ENCODE results near the gene CDK11A. TPM values are rescaled to one million over a fixed set of nuclear protein-coding genes. Genes with fewer than 3 reads are reported as not detected.
"Not testable (repeated sequence)": the region's sequence is repeated elsewhere in the genome, so short reads cannot be mapped to it uniquely, and the experiment has no call there.

The CDK11A gene
- total RNA-seq, 4 donors from 2014 or later: 36.1 to 71.1 (median 54.6) TPM

DNA sequence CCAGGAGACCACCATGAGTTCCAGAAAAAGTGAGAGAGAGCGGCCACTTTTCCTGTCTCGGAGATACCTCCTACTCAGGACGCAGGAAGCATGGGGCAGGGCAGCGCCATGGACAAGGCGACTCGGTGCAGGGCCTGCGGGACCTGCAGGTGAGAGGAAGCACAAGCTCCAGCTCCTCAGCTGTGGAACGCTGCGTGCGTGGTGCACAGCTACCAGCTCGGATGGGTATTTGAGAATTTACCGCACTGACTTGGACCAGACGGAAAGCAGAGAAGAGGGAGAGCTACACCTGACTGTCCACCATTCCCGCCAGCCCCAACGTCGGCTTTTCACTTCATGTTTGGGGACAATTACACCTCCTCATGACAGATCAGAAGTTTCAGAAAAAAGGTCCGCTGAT lies 8.2 kb upstream of the CDK11A start:
- H3K4me3 ChIP-seq: no peak overlapping the region
- peaks cover 0 to 4% (median 0%) of the 10 kb centered on the region in 4 donors for H3K4me1 ChIP-seq
- peaks cover 0 to 58% (median 3%) of the 10 kb centered on the region in 3 donors for H3K36me3 ChIP-seq
- H3K9me3 ChIP-seq: no peaks in the 10 kb centered on the region
- no peaks in the 10 kb centered on the region for H3K27me3 ChIP-seq
- WGBS, 2 donors: 91 to 94% methylated on average over 17 of the region's 17 CpGs
- no peak for DNase-seq (ENCODE audit: low spot score in 2 of 2)
- TF ChIP-seq EP300 (IDR thresholded peaks at IDR 0.05) (no peak), POLR2A (IDR thresholded peaks at IDR 0.05) (no peak)
- no peak overlapping the region for H3K27ac ChIP-seq

GRCh38 chr1:1730870-1731269 lies 6.7 kb upstream of the CDK11A start:
- Histone ChIP-seq H3K4me3 (no peak overlapping the region), H3K36me3 (peaks cover 0 to 48% (median 3%) of the 10 kb centered on the region in 3 donors), H3K27me3 (no peaks in the 10 kb centered on the region), H3K27ac (no peak overlapping the region), H3K9me3 (no peaks in the 10 kb centered on the region), H3K4me1 (peaks cover 0 to 4% (median 0%) of the 10 kb centered on the region in 4 donors)
- TF ChIP-seq, protein P1, sequence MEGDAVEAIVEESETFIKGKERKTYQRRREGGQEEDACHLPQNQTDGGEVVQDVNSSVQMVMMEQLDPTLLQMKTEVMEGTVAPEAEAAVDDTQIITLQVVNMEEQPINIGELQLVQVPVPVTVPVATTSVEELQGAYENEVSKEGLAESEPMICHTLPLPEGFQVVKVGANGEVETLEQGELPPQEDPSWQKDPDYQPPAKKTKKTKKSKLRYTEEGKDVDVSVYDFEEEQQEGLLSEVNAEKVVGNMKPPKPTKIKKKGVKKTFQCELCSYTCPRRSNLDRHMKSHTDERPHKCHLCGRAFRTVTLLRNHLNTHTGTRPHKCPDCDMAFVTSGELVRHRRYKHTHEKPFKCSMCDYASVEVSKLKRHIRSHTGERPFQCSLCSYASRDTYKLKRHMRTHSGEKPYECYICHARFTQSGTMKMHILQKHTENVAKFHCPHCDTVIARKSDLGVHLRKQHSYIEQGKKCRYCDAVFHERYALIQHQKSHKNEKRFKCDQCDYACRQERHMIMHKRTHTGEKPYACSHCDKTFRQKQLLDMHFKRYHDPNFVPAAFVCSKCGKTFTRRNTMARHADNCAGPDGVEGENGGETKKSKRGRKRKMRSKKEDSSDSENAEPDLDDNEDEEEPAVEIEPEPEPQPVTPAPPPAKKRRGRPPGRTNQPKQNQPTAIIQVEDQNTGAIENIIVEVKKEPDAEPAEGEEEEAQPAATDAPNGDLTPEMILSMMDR (IDR thresholded peaks at IDR 0.05): no peak
- no peak for TF ChIP-seq POLR2A (IDR thresholded peaks at IDR 0.05)
- 92 to 93% methylated on average over 17 of the region's 17 CpGs for WGBS, 2 donors
- DNase-seq (ENCODE audit: low spot score in 2 of 2): no peak

DNA sequence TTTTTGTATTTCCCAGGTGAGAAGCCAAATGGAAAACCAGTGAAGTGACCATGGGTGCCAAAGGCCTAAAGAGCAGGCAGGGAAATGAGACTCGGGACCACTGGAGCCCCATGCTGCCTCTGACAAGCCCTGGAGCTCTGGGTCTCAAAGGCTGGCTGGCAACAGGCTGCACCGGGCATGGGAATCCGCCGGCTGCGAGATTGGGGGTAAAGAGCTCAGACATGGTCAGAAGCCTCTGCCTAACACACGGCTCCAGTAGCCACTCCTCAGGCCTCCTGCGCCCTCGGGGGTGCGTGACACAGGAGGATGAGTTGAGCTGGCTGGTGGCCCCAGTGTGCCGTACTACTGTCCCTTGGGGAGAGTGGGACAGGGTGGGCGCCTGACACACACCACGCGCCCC lies 6.1 kb upstream of the CDK11A start:
- H3K27ac ChIP-seq; H3K4me3 ChIP-seq; DNase-seq (ENCODE audit: low spot score in 2 of 2); H3K9me3 ChIP-seq; H3K27me3 ChIP-seq; H3K4me1 ChIP-seq: not testable (repeated sequence)
- WGBS, 2 donors: 76% methylated on average over 6 of the region's 13 CpGs; no CpG with 5 or more reads in 1 of the 2 donors
- peaks cover 0 to 46% (median 3%) of the 10 kb centered on the region in 3 donors for H3K36me3 ChIP-seq

GRCh38 chr1:1729116-1729816 lies 5.1 kb upstream of the CDK11A start:
- H3K27ac ChIP-seq: peak overlapping the region in 2 of 4 donors; percentile 19 to 59

GRCh38 chr1:1728308-1729005 lies 4.3 kb upstream of the CDK11A start:
- H3K27ac ChIP-seq: peak overlapping the region in 2 of 4 donors; percentile 19 to 59
- WGBS, 2 donors: 54 to 60% methylated on average over 8 to 11 of the region's 14 CpGs
- not testable (repeated sequence) for H3K4me3 ChIP-seq; DNase-seq (ENCODE audit: low spot score in 2 of 2); H3K9me3 ChIP-seq; H3K4me1 ChIP-seq; H3K27me3 ChIP-seq
- H3K36me3 ChIP-seq: peaks cover 0 to 35% (median 3%) of the 10 kb centered on the region in 3 donors

More at GRCh38 chr1:1729116-1729816, 5.1 kb upstream of the CDK11A start:
- H3K36me3 ChIP-seq: peaks cover 0 to 43% (median 3%) of the 10 kb centered on the region in 3 donors
- not testable (repeated sequence) for H3K4me3 ChIP-seq; H3K9me3 ChIP-seq; DNase-seq (ENCODE audit: low spot score in 2 of 2); H3K27me3 ChIP-seq; H3K4me1 ChIP-seq
- 88 to 89% methylated on average over 17 to 18 of the region's 18 CpGs for WGBS, 2 donors

GRCh38 chr1:1727131-1727651 lies 3.0 kb upstream of the CDK11A start:
- peaks cover 0 to 22% (median 0%) of the 10 kb centered on the region in 3 donors for H3K36me3 ChIP-seq
- not testable (repeated sequence) for H3K27ac ChIP-seq; H3K4me1 ChIP-seq; H3K4me3 ChIP-seq; DNase-seq (ENCODE audit: low spot score in 2 of 2); H3K27me3 ChIP-seq; H3K9me3 ChIP-seq
- WGBS, 2 donors: 85 to 90% methylated on average over 11 of the region's 12 CpGs

DNA sequence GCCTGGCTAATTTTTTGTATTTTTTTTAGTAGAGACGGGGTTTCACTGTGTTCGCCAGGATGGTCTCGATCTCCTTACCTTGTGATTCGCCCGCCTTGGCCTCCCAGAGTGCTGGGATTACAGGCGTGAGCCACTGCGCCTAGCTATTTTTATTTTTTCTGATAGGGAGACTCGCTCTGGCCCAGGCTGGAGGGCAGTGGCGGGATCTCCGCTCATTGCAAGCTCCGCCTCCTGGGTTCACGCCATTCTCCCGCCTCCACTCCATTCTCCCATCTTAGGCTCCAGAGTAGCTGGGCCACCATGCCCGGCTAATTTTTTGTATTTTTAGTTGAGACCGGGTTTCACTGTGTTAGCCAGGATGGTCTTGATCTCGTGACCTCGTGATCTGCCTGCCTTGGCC lies 1.9 kb upstream of the CDK11A start:
- H3K4me1 ChIP-seq; DNase-seq (ENCODE audit: low spot score in 2 of 2); H3K4me3 ChIP-seq; H3K27me3 ChIP-seq; H3K9me3 ChIP-seq; H3K27ac ChIP-seq: not testable (repeated sequence)
- peaks cover 0 to 19% (median 3%) of the 10 kb centered on the region in 3 donors for H3K36me3 ChIP-seq
- WGBS, 2 donors: 95 to 97% methylated on average over 17 of the region's 17 CpGs

DNA sequence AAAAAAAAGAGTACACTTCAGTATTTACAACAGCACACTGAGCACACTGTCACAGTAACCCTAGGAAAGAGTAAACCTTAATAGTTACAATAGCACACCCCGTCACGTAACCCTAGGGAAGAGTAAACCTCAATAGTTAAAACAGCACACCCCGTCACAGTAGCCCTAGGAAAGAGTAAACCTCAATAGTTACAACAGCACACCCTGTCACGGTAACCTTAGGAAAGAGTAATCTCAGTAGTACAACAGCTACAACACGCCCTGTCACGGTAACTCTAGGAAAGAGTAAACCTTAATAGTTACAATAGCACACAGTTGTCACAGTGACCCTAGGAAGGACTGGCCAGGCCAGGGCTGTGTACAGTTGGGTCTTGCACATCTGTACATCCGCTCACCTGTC lies 3.0 kb downstream of the CDK11A start:
- Histone ChIP-seq H3K27me3 (no peaks in the 10 kb centered on the region), H3K27ac (no peak overlapping the region), H3K36me3 (peaks cover 0 to 41% (median 6%) of the 10 kb centered on the region in 3 donors), H3K4me3 (no peak overlapping the region), H3K9me3 (no peaks in the 10 kb centered on the region), H3K4me1 (peaks cover 0 to 3% (median 0%) of the 10 kb centered on the region in 4 donors)
- WGBS, 2 donors: 79 to 80% methylated on average over 7 of the region's 7 CpGs
- TF ChIP-seq, protein P1 (IDR thresholded peaks at IDR 0.05): no peak
- TF ChIP-seq POLR2A (IDR thresholded peaks at IDR 0.05) (no peak), EP300 (IDR thresholded peaks at IDR 0.05) (no peak)
- DNase-seq (ENCODE audit: low spot score in 2 of 2): no peak

DNA sequence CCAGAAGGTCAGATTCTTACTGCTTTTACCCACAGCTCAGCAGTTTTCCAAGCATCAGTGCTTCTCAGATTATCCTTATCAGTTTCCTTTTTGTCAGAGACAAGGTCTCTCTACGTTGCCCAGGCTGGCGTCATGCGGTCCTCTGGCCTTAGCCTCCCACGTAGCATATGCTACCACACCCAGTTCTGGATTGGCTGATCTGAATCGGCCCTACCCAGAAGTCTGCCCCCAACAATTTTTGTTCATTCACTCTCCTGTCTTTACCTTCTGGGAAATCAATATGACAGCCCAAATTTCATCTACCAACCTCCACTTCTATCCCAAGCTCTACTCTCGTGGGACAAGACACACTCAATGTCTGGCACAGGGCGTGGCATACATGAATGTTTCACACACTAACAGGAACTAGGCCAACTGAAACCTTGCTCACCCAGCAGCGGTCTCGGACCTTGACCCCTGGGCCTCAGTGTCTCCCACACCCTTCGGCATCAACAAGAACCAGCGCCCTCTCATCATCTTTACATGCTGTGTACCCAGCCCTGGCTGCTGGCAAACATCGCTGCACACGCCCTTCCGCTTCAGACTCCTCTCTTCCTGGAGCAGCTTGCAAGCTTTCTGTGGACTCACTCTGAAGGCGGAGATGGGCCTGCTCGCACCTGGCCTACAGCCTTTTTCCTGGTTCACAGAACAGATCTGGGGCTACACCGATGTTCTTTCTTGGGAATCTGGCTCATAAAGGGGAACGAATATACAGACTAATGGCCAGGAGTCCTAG lies 8.9 kb downstream of the CDK11A start:
- H3K4me1 ChIP-seq; H3K27ac ChIP-seq; DNase-seq (ENCODE audit: low spot score in 2 of 2); H3K4me3 ChIP-seq; H3K9me3 ChIP-seq; H3K27me3 ChIP-seq: not testable (repeated sequence)
- 72 to 80% methylated on average over 12 to 13 of the region's 18 CpGs for WGBS, 2 donors
- H3K36me3 ChIP-seq: peaks cover 0 to 37% (median 0%) of the 10 kb centered on the region in 3 donors

- DNase-seq (ENCODE audit: low spot score in 2 of 2); H3K27me3 ChIP-seq; H3K4me1 ChIP-seq; H3K9me3 ChIP-seq; H3K27ac ChIP-seq; H3K4me3 ChIP-seq: not testable (repeated sequence)
- 100% methylated on average over 3 to 6 of the region's 20 CpGs for WGBS, 2 donors
- peaks cover 0 to 42% (median 0%) of the 10 kb centered on the region in 3 donors for H3K36me3 ChIP-seq
Observed at GRCh38 chr1:1707897-1708296, 16.3 kb downstream of the CDK11A start.

Measured in tibial nerve (tissue), 4 donors.